Neural cell (in vitro differentiated cells): ENCODE results near the gene PTRH2.

Source experiments
- CTCF ChIP-seq: fragments of 450-650 bp; IDR thresholded peaks from 2 replicates; pipeline ENCODE4 v1.5.1; 2014; ENCODE audit warnings: antibody characterized with exemption, mild to moderate bottlenecking, moderate library complexity; ENCODE audit not compliant: poor library complexity, severe bottlenecking
- EP300 ChIP-seq: fragments of 450-650 bp; conservative IDR thresholded peaks from 2 replicates; pipeline ENCODE4 v1.6.1; 2014; ENCODE audit warnings: antibody characterized with exemption, mild to moderate bottlenecking, moderate library complexity; ENCODE audit not compliant: poor library complexity, severe bottlenecking
- EZH2 ChIP-seq: fragments of 200-600, 300-800 bp; shearing (Covaris generic), sonication (generic); IDR thresholded peaks from 2 replicates; pipeline ENCODE4 v1.6.1; 2014; ENCODE audit warnings: antibody characterized with exemption, low read length, borderline replicate concordance, mild to moderate bottlenecking; ENCODE audit not compliant: insufficient read depth, poor library complexity, severe bottlenecking
- MXI1 ChIP-seq: fragments of 450-650 bp; conservative IDR thresholded peaks from 2 replicates; pipeline ENCODE4 v1.6.1; 2014; ENCODE audit warnings: antibody characterized with exemption, mild to moderate bottlenecking; ENCODE audit not compliant: poor library complexity, severe bottlenecking
- POLR2AphosphoS5 ChIP-seq: IDR thresholded peaks from 2 replicates; pipeline ENCODE4 v1.6.1; 2012
- RAD21 ChIP-seq: fragments of 450-650 bp; conservative IDR thresholded peaks from 2 replicates; pipeline ENCODE4 v1.6.1; 2014; ENCODE audit warnings: antibody characterized with exemption, mild to moderate bottlenecking, moderate library complexity
- SMC3 ChIP-seq: fragments of 450-650 bp; conservative IDR thresholded peaks from 2 replicates; pipeline ENCODE4 v1.6.1; 2014; ENCODE audit warnings: antibody characterized with exemption, mild to moderate bottlenecking, moderate library complexity; ENCODE audit not compliant: poor library complexity

- TF ChIP-seq CTCF, result no peak
- no peak for TF ChIP-seq EP300
- TF ChIP-seq MXI1, result no peak
- no peak for TF ChIP-seq POLR2AphosphoS5
- TF ChIP-seq EZH2, result no peak
- no peak for TF ChIP-seq SMC3
- TF ChIP-seq RAD21, result no peak
Observed at GRCh38 chr17:59695945-59696681, 11.1 kb downstream of the PTRH2 start.
